GM11168 (cell line): ENCODE data around the gene PDHA2.
"Not testable (repeated sequence)": the region's sequence is repeated elsewhere in the genome, so short reads cannot be mapped to it uniquely, and the experiment has no call there.

ENCODE experiments used
- in situ Hi-C: fragments of 300-500 bp; cut with MboI; formaldehyde crosslinking; loops from one replicate; pipeline ENCODE4 v1.12.0; 2022; ENCODE audit warnings: low sequenced_read_pairs; ENCODE audit not compliant: unreplicated experiment

The PDHA2 gene

GRCh38 chr4:95839891-95840290 is at the start of gene PDHA2:
PDHA2 (plus strand) TSS chr4:95840093; CDS start chr4:95840151, 58 bp downstream.
- in situ Hi-C loops = no loop called here

- in situ Hi-C loops = no loop called here
Measured at GRCh38 chr4:95798003-95798402, 41.9 kb upstream of the PDHA2 start.

GRCh38 chr4:95798727-95799126 is 41.2 kb upstream of the PDHA2 start:
- in situ Hi-C loops = no loop called here

- in situ Hi-C loops = no loop called here
Measured at GRCh38 chr4:95821867-95822266, 18.0 kb upstream of the PDHA2 start.

- in situ Hi-C loops = no loop called here
Measured at GRCh38 chr4:95825546-95825945, 14.3 kb upstream of the PDHA2 start.

- in situ Hi-C loops = no loop called here
Measured at GRCh38 chr4:95830651-95831050, 9.2 kb upstream of the PDHA2 start.

- in situ Hi-C loops = no loop called here
Measured at GRCh38 chr4:95831166-95831565, 8.7 kb upstream of the PDHA2 start.

- in situ Hi-C loops = no loop called here
Measured at GRCh38 chr4:95833711-95834194, 6.1 kb upstream of the PDHA2 start.

- in situ Hi-C loops = no loop called here
Measured at GRCh38 chr4:95835672-95836071, 4.2 kb upstream of the PDHA2 start.

- in situ Hi-C loops = no loop called here
Measured at GRCh38 chr4:95838192-95838591, 1.7 kb upstream of the PDHA2 start.

- in situ Hi-C loops = no loop called here
Measured at GRCh38 chr4:95847908-95848460, 8.1 kb downstream of the PDHA2 start.

- in situ Hi-C loops = no loop called here
Measured at GRCh38 chr4:95850161-95850560, 10.3 kb downstream of the PDHA2 start.

- in situ Hi-C loops = no loop called here
Measured at GRCh38 chr4:95857761-95858160, 17.9 kb downstream of the PDHA2 start.

- in situ Hi-C loops = no loop called here
Measured at GRCh38 chr4:95867919-95868318, 28.0 kb downstream of the PDHA2 start.

GRCh38 chr4:95869414-95869813 is 29.5 kb downstream of the PDHA2 start:
- in situ Hi-C loops = not testable (repeated sequence)

GRCh38 chr4:95869961-95870500 is 30.1 kb downstream of the PDHA2 start:
- in situ Hi-C loops = no loop called here

GRCh38 chr4:95877636-95878035 is 37.7 kb downstream of the PDHA2 start:
- in situ Hi-C loops = no loop called here

GRCh38 chr4:95887551-95887950 is 47.7 kb downstream of the PDHA2 start:
- in situ Hi-C loops = no loop called here

- in situ Hi-C loops = no loop called here
Measured at GRCh38 chr4:95889662-95890061, 49.8 kb downstream of the PDHA2 start.
